NCI-H1417 treated with DMSO at 0.1 percent for 48 hours (cell line): ENCODE results near the gene HJV.
"Not testable (repeated sequence)": the region's sequence is repeated elsewhere in the genome, so short reads cannot be mapped to it uniquely, and the experiment has no call there.

Experiments
- DNase-seq: peaks from one replicate; lab custom pipeline; 2025; lab: John Stamatoyannopoulos, UW

The HJV gene

DNA sequence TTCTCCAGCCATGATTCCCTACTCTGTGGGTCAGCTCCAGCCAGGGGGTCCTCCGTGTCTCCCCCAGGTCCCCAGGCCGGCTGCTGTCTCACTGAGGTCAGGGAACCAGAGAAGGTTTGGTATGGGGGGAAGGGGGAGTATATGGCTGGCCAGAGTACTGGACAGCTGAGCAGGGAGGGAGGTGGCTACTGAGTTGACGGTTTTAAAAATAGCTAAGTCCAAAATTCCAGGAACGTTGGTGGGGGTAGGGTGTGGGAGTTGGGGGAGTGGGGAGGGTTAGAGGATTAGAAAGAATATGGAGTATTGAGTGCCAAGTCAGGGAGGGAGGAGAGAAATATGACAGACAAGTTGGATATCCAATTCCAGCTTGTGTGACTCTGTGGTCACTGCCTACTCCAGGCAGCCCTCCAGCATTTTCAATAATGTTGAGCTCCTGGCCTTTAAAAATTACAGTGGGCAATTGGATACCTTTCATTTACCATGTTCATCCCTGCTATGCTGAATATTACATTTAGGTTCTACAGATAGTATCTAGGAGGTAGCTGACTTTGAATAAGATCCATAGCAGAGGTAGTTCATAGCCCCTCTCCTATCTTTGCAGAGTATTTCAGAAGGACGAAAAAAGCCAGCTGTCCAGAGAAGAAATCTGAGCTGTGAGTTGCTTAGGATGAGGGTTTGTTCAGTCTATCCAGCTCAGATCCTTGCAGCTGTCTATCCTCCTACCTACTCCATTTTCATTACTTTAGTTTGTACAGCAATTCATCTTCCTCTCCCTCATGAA lies at the start of gene HJV:
TSS of gene HJV (minus strand) at position 114 of the 781 bp plus-strand sequence. CDS start 1,504 bp downstream, outside the sequence.
- DNase-seq: no peak

GRCh38 chr1:146059148-146059547 lies 37.6 kb upstream of the HJV start:
- DNase-seq: not testable (repeated sequence)

GRCh38 chr1:146051852-146052676 lies 30.5 kb upstream of the HJV start:
- peak; percentile 81 for DNase-seq

DNA sequence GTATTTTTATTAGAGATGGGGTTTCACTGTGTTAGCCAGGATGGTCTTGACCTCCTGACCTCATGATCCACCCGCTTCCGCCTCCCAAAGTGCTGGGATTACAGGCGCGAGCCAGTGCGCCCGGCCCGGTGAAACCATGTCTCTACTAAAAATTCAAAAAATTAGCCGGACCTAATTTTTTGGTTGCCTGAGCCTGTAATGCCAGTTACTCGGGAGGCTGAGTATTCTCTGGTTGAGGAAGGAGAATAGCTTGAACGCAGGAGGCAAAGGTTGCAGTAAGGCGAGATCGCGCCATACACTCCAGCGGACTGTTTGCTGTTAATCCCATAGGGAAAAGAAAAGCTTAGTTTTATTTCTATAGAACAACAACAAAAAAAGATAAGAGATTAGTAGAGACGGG lies 29.9 kb upstream of the HJV start:
- DNase-seq: no peak

DNA sequence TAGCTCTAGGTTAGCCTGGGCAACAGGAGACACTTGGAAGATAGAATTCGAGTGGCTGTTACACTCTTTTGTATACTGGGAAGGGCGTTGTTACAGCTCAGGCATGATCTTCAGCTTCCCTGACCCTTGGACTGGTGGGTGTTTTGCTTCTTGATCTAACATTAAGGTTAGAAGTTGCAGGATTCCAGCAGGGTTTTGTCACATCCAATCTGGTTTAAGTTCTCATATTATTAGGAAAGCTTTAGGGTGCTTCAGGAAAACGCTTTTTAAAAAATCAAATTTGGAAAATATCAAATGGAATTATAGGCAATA lies 29.1 kb upstream of the HJV start:
- DNase-seq: not testable (repeated sequence)

- DNase-seq: not testable (repeated sequence)
Measured at GRCh38 chr1:146049866-146050651, 28.5 kb upstream of the HJV start.

DNA sequence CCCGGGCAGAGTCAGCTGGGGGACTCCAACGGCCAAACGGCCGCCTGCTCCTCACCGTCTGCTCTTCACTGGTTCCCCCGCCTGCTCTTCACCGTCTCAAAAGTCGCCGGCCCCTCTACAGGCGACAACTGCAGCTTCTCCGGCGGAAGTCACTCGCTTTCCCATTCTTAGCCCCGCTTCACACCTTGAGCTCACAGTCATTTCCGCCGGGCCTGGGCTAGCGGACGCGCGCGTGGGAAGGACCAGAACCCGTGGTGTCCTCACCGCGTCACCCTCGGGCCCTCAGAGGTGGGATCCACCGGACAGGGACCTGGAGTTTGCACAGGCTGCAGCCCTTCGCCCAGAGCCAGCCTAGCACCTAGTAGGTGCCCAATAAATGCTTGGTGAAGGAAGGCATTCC lies 27.9 kb upstream of the HJV start:
- no peak for DNase-seq

- not testable (repeated sequence) for DNase-seq
Measured at GRCh38 chr1:146048514-146049115, 27.1 kb upstream of the HJV start.

DNA sequence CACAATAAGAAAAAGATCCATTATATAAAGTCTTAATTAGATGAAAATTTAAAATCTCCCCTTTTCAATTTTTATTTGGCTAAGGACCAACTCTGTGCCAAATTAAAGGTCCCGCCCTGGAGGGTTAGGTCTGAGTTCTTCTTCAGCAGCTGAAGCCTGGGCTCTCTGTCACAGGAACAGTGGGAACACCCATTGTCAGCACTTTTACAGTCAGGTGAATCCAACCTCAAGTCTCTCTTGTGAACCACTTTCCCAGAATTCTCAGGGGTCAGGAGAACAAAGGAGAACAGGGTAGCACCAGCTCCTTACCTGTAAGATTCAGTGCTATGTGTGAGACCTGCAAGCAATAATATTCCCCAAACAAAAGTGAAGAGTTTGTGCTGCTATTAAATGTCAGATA lies 25.1 kb upstream of the HJV start:
- no peak for DNase-seq

DNA sequence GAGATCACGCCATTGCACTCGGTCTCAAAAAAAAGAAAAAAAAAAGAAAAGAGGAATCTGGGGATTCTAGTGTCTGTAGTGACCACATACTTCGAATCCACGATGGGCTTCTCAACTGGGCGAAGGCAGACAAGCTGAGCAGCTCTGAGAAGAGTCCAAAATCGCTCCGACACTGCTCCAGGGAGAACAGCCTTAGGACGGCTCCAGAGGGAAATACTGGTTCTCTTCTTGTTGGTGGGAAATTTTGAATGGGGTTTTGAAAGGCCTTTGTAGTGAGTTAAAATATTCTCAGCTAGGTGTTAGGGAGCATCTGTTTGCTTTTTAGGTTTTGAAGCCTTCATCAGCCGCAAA lies 18.3 kb upstream of the HJV start:
- no peak for DNase-seq

DNA sequence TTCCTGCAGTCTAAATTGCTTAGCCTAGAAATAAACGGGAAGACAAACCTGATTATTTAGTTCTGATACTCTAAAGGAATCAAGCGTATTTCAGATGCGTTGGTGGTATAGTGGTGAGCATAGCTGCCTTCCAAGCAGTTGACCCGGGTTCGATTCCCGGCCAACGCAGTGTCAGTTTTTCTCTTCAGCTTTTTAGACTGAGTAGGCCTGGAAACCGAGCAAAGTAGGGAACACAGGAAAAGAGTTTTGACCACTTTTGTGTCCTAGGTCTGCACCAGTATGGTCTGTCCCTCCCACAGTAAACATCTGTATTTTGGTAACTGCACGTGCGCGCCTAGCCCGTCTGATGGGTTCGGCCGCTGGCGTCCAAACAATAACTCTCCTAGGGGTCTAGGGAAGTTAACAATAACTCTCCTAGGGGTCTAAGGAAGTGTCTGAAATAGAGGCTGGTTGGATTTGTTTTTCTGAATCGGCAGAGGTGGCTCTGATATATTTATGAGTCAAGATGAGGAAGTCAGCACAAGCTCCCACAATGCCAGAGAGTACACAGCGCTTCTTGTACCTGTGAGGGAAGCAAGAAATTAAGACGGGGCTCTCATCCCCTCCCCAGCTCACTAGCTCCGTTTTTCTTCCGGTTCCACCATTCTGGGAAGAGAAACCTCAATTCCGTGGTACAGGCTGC lies 15.6 kb upstream of the HJV start:
- peak; percentile 87 for DNase-seq

DNA sequence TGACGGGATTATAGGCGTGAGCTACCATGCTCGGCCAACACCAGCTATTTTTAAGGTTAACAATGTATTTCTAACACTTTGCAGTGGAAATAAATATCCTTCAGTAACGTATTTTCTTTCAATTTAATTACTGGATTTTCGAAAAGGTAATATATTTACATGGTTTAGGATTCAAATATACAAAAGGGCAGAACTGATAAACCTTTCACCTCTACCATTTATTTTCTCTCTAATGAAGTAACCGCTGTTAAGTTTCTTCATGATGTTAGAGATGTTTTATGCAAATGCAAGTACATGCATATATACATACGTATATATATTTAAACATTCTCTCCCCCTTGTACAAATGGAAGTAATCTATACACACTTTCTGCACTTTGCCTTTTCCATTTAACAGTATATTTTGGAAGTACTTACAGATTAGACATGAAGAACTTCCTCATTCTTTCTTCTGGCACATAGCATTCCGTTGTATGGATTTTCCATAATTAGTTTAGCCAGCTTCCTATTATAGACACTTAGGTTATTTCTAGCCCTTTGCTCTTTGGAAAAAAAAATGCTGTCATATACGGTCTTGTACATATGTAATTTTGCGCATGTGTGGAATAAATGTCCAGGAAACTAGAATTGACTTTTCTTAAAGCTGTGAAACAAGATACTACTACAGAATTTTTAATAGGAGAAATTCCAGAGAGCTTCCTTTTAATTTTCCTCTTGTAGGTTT lies 14.9 kb upstream of the HJV start:
- peak; percentile 39 for DNase-seq

- no peak for DNase-seq
Measured at GRCh38 chr1:146035048-146035423, 13.5 kb upstream of the HJV start.

DNA sequence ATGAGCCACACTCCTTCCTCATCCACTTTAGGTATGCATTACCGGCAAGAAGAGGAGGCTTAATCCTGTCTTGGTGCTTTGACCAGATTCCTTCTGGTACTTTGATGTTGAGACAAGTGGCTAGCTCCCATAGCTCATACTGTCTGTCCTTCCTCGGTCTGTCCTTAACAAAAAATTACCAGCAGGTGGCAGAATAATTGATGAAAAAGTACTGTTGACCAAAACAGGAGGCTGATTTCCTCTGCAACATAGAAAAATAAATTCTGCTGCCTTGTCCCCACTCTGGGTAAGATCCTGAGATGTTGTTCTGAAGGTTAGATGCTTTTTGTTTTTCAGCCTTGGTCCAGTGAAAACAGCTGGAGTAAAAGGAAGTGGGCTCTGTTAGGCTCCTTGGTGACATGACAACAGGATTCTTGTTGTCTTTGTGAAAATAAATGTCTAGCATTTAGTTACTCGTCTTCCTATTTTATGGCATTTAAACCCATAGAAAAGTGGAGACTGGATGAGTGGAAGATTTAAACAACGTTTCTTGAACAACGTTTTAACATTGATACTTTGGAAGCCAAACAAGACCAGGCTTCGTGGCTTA lies 11.2 kb upstream of the HJV start:
- no peak for DNase-seq

DNA sequence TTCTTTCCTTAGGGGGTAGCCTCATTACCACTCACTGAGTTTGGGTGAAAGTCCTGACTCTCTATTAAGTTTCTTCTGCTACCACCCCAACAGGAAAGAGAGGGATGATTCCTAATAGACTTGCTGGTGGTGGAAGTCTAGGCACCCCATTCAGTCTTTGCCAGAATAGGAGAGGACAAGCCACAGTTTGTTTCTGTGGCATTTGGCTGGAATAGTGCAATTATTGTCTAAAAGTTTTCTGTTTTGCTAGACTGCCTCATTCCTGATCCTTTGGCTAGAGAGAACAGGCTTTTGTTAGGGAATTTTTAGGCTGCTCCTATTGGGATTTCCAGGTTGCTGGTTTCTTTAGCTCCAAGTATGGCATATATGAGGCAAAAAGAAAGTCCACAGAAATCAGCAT lies 9.9 kb upstream of the HJV start:
- DNase-seq: no peak

DNA sequence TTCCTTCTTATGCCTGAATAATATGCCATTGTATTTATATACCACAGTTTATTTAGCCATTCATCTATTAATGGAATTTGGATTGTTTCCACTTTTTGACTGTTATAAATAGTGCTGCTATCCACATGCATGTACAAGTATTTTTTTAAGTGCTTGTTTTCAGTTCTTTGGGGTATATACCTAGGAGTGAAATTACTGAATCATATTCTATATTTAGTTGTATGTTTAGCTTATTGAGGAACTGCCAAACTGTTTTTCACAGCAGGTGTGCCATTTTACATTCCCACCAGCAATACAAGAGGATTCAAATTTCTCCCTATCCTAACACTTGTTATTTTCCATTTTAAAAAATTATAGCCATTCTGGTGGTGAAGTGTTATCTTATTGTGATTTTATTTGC lies 7.6 kb upstream of the HJV start:
- no peak for DNase-seq

DNA sequence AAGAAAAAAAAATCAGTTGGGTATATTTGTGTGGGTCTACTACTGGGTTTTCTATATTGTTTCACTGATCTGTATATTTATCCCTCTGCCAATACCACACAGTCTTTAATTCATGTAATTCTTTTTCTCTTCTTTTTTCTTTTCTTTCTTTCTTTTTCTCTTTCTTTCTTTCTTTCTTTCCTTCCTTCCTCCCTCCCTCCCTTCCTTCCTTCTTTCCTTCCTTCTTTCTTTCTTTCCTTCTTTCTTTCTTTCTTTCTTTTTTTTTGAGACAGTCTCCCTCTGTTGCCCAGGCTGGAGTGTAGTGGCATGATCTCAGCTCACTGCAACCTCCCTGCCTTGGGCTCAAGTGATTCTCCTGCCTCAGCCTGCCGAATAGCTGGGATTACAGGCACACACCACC lies 5.1 kb upstream of the HJV start:
- not testable (repeated sequence) for DNase-seq

DNA sequence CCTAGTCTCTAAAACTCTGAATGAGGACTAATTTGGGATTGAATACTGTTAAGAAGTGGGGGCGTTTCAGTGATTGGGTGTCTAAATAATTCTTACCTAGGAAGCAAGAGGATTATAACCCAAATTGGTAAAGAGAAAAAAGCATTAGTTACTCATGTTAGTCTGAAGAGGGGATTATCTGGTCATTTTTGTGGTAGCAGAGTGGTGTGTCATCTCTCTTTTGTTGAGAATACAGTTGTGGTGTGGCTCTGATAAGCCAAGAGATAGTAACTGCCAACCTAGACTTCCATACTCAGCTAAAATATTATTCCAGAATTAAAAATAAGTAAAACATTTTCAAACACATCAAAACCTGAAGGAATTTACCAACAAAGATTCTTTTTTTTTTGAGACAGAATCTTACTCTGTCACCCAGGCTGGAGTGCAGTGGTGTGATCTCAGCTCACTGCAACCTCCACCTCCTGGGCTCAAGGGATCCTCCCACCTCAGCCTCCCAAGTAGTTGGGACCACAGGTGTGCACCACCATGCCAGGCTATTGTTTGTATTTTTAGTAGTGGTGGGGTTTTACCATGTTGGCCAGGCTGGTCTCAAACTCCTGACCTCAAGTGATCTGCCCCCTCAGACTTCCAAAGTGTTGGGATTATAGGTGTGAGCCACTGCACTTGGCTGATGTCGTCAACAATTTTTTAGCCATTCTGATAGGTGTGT lies 4.4 kb upstream of the HJV start:
- DNase-seq: not testable (repeated sequence)

- no peak for DNase-seq
Measured at GRCh38 chr1:146022403-146023127, 1.0 kb upstream of the HJV start.
